ENCODE results near the gene GRM1.

The GRM1 gene

DNA sequence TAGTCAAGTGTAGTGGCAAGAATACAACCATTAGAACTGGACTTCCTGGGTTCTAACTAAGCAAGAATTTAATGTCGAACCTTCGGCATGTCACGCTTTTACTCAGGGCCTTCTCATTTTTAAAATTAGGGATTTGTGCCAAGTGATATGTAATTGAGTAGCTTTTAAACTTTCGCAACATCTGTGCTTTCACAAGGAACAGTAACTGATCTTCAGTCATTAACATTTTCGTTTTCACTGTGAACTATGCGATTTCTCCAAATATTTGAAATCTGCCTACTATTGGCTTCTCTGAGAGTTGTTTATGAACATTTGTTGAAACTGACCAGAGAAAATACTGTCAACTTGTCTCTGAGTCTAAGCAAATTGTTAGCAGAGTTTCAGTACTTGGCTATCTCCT is 27.6 kb downstream of the GRM1 start:
- TF ChIP-seq, protein P1, sequence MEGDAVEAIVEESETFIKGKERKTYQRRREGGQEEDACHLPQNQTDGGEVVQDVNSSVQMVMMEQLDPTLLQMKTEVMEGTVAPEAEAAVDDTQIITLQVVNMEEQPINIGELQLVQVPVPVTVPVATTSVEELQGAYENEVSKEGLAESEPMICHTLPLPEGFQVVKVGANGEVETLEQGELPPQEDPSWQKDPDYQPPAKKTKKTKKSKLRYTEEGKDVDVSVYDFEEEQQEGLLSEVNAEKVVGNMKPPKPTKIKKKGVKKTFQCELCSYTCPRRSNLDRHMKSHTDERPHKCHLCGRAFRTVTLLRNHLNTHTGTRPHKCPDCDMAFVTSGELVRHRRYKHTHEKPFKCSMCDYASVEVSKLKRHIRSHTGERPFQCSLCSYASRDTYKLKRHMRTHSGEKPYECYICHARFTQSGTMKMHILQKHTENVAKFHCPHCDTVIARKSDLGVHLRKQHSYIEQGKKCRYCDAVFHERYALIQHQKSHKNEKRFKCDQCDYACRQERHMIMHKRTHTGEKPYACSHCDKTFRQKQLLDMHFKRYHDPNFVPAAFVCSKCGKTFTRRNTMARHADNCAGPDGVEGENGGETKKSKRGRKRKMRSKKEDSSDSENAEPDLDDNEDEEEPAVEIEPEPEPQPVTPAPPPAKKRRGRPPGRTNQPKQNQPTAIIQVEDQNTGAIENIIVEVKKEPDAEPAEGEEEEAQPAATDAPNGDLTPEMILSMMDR (IDR thresholded peaks at IDR 0.05; ENCODE audit: low read depth, low read length, missing control alignments) = no peak
- H3K4me3 ChIP-seq (ENCODE audit: low read depth, low read length) = no peak overlapping the region
- DNase-seq (ENCODE audit: low read depth) = no peak

- TF ChIP-seq, protein P1 (IDR thresholded peaks at IDR 0.05; ENCODE audit: low read depth, low read length, missing control alignments) = no peak
- DNase-seq (ENCODE audit: low read depth) = no peak
- H3K4me3 ChIP-seq (ENCODE audit: low read depth, low read length) = no peak overlapping the region
These were observed 36.8 kb downstream of the GRM1 start for GRCh38 chr6:146065690-146066089.

DNA sequence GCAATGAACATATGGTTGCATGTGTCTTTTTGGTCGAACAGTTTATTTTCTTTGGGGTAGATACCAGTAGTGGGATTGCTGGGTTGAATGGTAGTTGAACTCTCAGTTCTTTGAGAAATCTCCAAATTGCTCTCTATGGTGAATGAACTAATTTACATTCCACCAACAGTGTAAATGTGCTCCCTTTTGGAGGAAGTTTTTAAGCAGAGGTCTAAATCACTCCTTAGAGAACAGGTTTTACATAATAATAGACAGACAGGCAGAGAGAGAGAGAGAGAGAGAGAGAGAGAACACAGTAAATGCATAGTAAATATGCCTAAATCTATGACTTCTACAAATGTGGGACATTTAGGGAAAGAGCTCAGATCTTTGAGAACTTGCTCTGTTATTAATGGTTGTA is 37.6 kb downstream of the GRM1 start:
- TF ChIP-seq, protein P1 (IDR thresholded peaks at IDR 0.05; ENCODE audit: low read depth, low read length, missing control alignments) = no peak
- DNase-seq (ENCODE audit: low read depth) = no peak
- H3K4me3 ChIP-seq (ENCODE audit: low read depth, low read length) = no peak overlapping the region

GRCh38 chr6:146071781-146072180 is 42.9 kb downstream of the GRM1 start:
- TF ChIP-seq, protein P1 (IDR thresholded peaks at IDR 0.05; ENCODE audit: low read depth, low read length, missing control alignments) = no peak
- no peak for DNase-seq (ENCODE audit: low read depth)
- H3K4me3 ChIP-seq (ENCODE audit: low read depth, low read length) = no peak overlapping the region

DNA sequence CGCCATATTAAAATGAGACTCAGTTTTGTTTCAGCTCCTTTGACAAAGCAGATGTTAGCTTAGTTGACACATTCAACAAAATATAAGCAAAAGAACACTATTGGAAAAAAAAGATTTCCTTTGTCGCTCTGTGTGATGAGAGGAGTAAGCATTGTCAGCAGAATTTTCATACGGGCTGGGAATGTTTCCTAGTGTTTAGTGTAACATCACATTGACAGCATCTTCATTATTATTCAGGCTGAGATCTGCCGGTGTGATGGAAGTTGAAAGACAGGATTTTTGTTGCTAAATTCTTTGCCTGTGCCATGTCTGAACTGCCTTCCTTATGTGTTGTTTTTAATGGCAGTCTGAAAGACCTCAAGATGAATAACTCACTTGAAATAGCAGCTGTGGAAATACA is 49.1 kb downstream of the GRM1 start:
- DNase-seq (ENCODE audit: low read depth) = no peak
- TF ChIP-seq, protein P1 (IDR thresholded peaks at IDR 0.05; ENCODE audit: low read depth, low read length, missing control alignments) = no peak
- H3K4me3 ChIP-seq (ENCODE audit: low read depth, low read length) = no peak overlapping the region

GRCh38 chr6:146087386-146087785 is 58.5 kb downstream of the GRM1 start:
- no peak for DNase-seq (ENCODE audit: low read depth)
- H3K4me3 ChIP-seq (ENCODE audit: low read depth, low read length) = no peak overlapping the region
- TF ChIP-seq, protein P1 (IDR thresholded peaks at IDR 0.05; ENCODE audit: low read depth, low read length, missing control alignments) = no peak

GRCh38 chr6:146090474-146090873 is 61.6 kb downstream of the GRM1 start:
- H3K4me3 ChIP-seq (ENCODE audit: low read depth, low read length) = no peak overlapping the region
- DNase-seq (ENCODE audit: low read depth) = no peak
- TF ChIP-seq, protein P1 (IDR thresholded peaks at IDR 0.05; ENCODE audit: low read depth, low read length, missing control alignments) = no peak

Measured in GM12864 (cell line).